Epithelial cell of esophagus (primary cell): ENCODE measurements around the gene GFRAL.

ENCODE experiments used
- DNase-seq: peaks from one replicate; pipeline ENCODE4 v3.0.0; 2010; ENCODE audit warnings: low read depth
- H3K4me3 ChIP-seq: 2 replicates; pipeline ENCODE4 v1.5.1; 2011; ENCODE audit warnings: mild to moderate bottlenecking, low read length, control low read depth
- TF ChIP-seq, protein P1 (sequence below): IDR thresholded peaks from 2 replicates; pipeline ENCODE4 v1.5.1; 2011; ENCODE audit warnings: low read depth, mild to moderate bottlenecking, low read length, control low read depth, inconsistent platforms; ENCODE audit not compliant: insufficient read depth; ENCODE audit errors: missing control alignments

The GFRAL gene

GRCh38 chr6:55299286-55299985 lies 27.8 kb upstream of the GFRAL start:
- DNase-seq: no peak

DNA sequence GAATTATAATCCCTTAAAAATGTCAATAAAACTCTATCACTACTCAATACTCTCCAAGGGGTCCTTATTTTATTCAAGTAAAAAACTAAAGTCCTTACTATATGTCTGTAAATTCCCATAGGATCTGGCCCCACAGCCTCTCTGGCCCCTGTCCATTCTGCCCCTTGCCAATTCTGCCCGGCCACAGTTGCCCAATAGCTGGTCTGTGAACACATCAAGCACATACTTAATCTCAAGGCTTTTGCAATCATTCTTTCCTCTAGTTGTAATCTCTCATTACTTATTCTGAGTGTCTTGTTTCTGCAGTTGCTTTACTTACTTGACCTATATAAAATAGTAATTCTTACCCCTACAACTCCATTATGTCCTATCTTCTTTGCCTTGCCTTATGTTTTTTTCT lies 22.5 kb upstream of the GFRAL start:
- TF ChIP-seq, protein P1, sequence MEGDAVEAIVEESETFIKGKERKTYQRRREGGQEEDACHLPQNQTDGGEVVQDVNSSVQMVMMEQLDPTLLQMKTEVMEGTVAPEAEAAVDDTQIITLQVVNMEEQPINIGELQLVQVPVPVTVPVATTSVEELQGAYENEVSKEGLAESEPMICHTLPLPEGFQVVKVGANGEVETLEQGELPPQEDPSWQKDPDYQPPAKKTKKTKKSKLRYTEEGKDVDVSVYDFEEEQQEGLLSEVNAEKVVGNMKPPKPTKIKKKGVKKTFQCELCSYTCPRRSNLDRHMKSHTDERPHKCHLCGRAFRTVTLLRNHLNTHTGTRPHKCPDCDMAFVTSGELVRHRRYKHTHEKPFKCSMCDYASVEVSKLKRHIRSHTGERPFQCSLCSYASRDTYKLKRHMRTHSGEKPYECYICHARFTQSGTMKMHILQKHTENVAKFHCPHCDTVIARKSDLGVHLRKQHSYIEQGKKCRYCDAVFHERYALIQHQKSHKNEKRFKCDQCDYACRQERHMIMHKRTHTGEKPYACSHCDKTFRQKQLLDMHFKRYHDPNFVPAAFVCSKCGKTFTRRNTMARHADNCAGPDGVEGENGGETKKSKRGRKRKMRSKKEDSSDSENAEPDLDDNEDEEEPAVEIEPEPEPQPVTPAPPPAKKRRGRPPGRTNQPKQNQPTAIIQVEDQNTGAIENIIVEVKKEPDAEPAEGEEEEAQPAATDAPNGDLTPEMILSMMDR: no peak
- no peak overlapping the region for H3K4me3 ChIP-seq
- DNase-seq: no peak

More at GRCh38 chr6:55299286-55299985, 27.8 kb upstream of the GFRAL start:
- TF ChIP-seq, protein P1: no peak
- no peak overlapping the region for H3K4me3 ChIP-seq

GRCh38 chr6:55319961-55320695 lies 7.1 kb upstream of the GFRAL start:
- H3K4me3 ChIP-seq: no peak overlapping the region
- TF ChIP-seq, protein P1: no peak
- DNase-seq: no peak

- H3K4me3 ChIP-seq: no peak overlapping the region
- TF ChIP-seq, protein P1: no peak
- DNase-seq: no peak
Observed at GRCh38 chr6:55320696-55321086, 6.6 kb upstream of the GFRAL start.

DNA sequence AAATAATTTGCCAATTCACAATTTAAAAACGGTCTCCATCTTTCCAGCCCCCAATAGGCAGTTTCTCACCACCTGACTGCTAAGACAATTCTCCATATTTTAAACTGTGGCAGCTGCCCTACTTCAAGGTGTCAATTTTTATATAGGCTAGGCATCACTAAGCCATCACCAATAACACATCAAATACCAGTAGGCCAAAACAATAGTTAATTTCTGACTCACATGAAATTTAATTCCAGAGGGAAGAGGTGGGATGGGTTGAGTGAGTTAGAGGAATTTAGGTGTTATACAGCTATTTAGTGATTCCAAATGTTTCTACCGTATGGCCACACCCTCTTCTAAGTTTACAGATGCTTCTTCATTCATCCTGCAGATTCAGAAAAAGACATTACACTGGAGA lies 49.9 kb downstream of the GFRAL start:
- no peak for DNase-seq
- H3K4me3 ChIP-seq: no peak overlapping the region
- TF ChIP-seq, protein P1: no peak

- no peak overlapping the region for H3K4me3 ChIP-seq
- TF ChIP-seq, protein P1: no peak
- no peak for DNase-seq
Observed at GRCh38 chr6:55379471-55379870, 52.2 kb downstream of the GFRAL start.
